ENCODE measurements around the gene SH3TC1. TPM values are rescaled to one million over a fixed set of nuclear protein-coding genes. Genes with fewer than 3 reads are reported as not detected.

SH3TC1 gene
- total and polyA plus RNA-seq, 5 experiments from 2014 or later = 3.7 to 17.4 (median 6.5) TPM

DNA sequence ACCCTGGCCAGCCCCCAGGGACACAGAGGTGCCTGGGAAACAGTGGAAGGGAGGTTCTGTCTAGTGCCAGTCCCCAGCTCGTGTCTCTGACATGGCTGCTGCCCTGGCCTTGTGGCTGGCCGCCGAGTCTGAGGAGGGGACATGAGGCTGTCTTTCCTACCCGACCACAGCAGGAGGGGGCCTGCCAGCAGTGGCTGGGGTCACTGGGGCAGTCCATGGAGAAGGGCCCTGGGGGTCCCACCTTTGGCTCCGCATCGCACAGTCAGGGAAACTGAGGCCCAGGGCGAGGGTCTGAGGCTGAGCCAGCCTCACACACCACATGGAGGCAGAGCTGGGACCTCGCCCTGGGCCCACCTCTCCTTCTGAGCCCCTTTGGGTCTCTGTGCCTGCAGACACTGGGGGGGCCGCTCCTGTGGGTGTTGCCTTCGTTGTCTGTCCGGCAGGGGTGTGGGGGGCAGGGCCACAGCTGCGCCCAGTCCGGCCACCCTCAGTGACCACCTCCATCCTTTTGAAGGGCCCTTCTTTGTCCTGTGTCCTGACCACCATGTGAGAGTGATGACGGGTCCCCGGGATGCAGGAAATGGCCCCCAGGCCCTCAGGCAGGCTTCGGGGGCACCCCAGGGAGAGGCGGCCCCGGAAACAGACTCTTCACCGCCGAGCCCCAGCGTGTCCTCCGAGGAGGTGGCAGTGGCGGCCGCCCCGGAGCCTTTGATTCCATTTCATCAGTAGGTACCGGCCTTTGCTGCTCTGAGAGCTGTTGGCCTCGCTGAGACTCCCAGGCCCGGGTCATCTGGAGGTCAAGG, 17.6 kb downstream of the SH3TC1 start:
- POLR2A ChIA-PET = interaction anchor here (1.2 kb wide), 1 partner anchor 11 kb away, joined by 3 read pairs; no protein-coding TSS in a partner anchor
- Mint-ChIP-seq H3K4me1 (peaks cover 4 to 15% (median 10%) of the 10 kb centered on the region in 4 donors), H3K27ac (no peak overlapping the region), H3K27me3 (no peaks in the 10 kb centered on the region), H3K36me3 (peaks cover 10 to 40% (median 11%) of the 10 kb centered on the region in 3 donors), H3K9me3 (no peaks in the 10 kb centered on the region), H3K4me3 (no peak overlapping the region)
- no peak for ATAC-seq
- no peak for DNase-seq

DNA sequence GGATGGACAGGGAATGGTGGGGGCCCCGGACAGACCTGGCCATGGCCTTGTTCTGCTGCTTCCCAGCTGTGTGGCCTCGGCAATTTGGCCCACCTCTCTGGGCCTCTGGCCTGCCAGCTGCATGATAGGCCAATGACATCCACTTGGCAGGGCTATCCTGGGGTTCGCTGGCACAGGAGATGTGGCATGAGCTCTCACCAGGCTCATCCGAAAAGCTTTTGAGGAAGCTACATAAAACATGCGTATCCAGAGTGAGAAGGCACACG, 18.1 kb downstream of the SH3TC1 start:
- H3K27me3 Mint-ChIP-seq = no peaks in the 10 kb centered on the region
- peak overlapping the region in 1 of 10 donors; percentile 36 for H3K27ac Mint-ChIP-seq
- DNase-seq (no peak), ATAC-seq (no peak)
- POLR2A ChIA-PET = no interaction called here
- peaks cover 6 to 20% (median 15%) of the 10 kb centered on the region in 4 donors for H3K4me1 Mint-ChIP-seq
- H3K4me3 Mint-ChIP-seq = no peak overlapping the region
- no peaks in the 10 kb centered on the region for H3K9me3 Mint-ChIP-seq
- H3K36me3 Mint-ChIP-seq = peaks cover 10 to 44% (median 14%) of the 10 kb centered on the region in 3 donors

DNA sequence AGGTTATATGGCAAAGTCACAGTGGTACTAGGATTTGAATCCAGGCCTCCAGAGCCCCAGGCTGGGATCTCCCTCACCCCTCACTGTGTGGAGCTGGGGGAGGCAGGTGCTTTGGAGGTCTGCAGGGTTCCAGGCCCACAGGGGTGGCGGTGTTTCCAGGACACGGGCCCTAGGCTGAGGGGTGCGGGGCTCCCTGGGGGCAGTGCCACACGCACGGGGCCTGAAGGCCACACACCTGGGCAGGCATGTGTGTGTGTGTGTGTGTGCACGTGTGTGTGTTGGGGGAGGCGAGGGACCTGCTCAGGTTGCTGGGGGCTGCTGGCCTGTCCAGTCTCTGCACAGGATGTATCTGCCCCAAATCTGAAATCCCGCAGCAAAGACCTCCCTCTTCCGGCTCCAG, 18.8 kb downstream of the SH3TC1 start:
- POLR2A ChIA-PET = no interaction called here
- DNase-seq (no peak), ATAC-seq (no peak)
- no peak overlapping the region for H3K4me3 Mint-ChIP-seq
- H3K27ac Mint-ChIP-seq = peak overlapping the region in 3 of 10 donors; percentile 25 to 89 (median 71)
- H3K9me3 Mint-ChIP-seq = no peaks in the 10 kb centered on the region
- peaks cover 10 to 48% (median 18%) of the 10 kb centered on the region in 3 donors for H3K36me3 Mint-ChIP-seq
- H3K4me1 Mint-ChIP-seq = peaks cover 11 to 26% (median 17%) of the 10 kb centered on the region in 4 donors
- H3K27me3 Mint-ChIP-seq = no peaks in the 10 kb centered on the region

DNA sequence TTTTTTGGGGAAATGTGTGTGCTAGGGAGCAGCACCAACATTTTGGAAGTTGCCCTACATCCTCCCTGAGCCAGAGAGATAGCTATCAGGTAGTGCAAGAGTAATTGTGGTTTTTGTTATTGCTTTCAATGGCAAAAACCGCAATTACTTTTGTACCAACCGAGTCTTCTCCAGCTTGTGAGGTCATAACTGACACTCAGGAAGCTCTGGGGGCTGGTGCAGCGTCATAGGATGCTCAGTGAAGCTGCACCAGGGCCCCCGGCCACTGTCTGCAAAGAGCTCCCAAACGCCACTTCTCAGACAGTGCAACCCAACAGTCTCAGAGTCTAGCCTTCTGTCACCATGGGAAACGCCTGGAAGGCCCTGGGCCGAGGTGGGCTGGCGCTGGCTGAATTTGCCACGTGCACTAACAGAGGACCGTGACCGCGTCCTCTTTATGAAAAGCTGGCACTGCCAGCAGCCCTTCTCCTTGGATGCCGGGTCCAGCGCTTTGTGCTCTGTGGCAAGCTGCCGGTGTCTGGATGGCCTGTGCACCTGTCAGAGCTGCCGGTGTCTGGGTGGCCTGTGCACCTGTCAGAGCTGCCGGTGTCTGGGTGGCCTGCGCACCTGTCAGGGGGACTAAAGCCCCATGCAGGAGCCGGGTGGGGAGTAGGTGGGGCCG, 19.4 kb downstream of the SH3TC1 start:
- peak overlapping the region in 4 of 10 donors; percentile 28 to 89 (median 62) for H3K27ac Mint-ChIP-seq
- POLR2A ChIA-PET = no interaction called here
- H3K36me3 Mint-ChIP-seq = peaks cover 10 to 46% (median 19%) of the 10 kb centered on the region in 3 donors
- H3K4me3 Mint-ChIP-seq = no peak overlapping the region
- peaks cover 11 to 30% (median 17%) of the 10 kb centered on the region in 4 donors for H3K4me1 Mint-ChIP-seq
- ATAC-seq (peak in 1 of 2 donors; percentile 17), DNase-seq (no peak)
- H3K27me3 Mint-ChIP-seq = no peaks in the 10 kb centered on the region
- no peaks in the 10 kb centered on the region for H3K9me3 Mint-ChIP-seq

DNA sequence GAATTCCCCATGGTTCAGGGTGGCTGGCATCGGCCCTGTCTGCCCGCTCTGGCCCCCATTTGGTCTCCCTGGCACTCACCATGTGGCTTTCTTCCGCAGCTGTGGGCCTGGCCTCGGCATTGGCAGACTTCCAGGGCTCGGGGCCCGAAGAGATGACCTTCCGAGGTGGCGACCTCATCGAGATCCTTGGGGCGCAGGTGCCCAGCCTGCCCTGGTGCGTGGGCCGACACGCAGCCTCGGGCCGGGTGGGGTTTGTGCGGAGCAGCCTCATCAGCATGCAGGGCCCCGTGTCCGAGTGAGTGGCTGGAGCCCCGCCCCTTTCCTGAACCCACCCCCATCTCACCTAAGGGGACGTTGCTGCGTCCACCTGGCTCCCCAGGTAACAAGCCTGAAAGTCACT, 20.1 kb downstream of the SH3TC1 start:
- H3K36me3 Mint-ChIP-seq = peaks cover 10 to 46% (median 23%) of the 10 kb centered on the region in 3 donors
- H3K4me1 Mint-ChIP-seq = peaks cover 15 to 36% (median 23%) of the 10 kb centered on the region in 4 donors
- POLR2A ChIA-PET = no interaction called here
- DNase-seq (no peak), ATAC-seq (no peak)
- H3K4me3 Mint-ChIP-seq = no peak overlapping the region
- H3K27ac Mint-ChIP-seq = no peak overlapping the region
- no peaks in the 10 kb centered on the region for H3K9me3 Mint-ChIP-seq
- H3K27me3 Mint-ChIP-seq = no peaks in the 10 kb centered on the region

DNA sequence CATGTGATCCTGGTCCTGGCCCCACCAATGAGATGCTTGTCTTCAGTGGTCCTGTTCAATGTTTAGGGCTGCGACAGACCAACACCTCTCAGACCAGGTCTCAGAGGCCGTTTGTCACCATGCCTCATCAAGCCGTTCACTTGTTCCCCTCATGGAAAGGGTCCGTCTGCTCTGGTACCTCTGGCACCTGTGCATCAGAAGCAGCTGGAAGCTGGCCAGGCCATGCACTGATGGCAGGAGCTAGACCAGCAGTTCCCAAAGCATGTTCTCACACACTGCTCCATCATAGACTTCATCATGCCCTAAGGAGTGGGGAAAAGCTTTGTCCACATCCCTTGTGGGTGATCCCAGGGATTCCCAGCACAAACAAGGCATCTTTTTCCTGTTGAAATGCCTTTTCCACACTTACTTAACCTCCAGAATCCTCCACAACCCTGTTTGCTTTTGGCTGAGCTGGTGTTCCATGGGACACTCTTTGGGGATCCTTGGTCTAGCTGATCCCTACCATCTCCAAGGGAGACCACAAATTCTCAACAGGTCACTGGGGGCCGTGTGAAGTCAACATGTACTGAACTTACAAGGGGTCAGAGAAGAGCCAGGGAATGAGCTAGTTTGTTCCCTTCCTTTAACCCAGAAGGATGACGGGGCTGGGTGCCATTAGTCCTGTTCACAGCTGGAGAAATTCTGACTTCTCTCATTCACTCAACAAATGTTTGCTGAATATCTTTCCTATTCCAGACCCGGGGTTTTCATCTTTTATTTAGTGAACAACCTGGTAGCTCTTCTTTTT, 21.8 kb downstream of the SH3TC1 start:
- peaks cover 23 to 52% (median 39%) of the 10 kb centered on the region in 4 donors for H3K4me1 Mint-ChIP-seq
- ATAC-seq = no peak
- H3K27ac Mint-ChIP-seq = peak overlapping the region; percentile 63 to 93 (median 74)
- peak overlapping the region in 1 of 10 donors; percentile 44 for H3K4me3 Mint-ChIP-seq
- no peaks in the 10 kb centered on the region for H3K9me3 Mint-ChIP-seq
- DNase-seq = no peak
- H3K27me3 Mint-ChIP-seq = no peaks in the 10 kb centered on the region
- peaks cover 10 to 34% (median 20%) of the 10 kb centered on the region in 3 donors for H3K36me3 Mint-ChIP-seq
- POLR2A ChIA-PET = no interaction called here

DNA sequence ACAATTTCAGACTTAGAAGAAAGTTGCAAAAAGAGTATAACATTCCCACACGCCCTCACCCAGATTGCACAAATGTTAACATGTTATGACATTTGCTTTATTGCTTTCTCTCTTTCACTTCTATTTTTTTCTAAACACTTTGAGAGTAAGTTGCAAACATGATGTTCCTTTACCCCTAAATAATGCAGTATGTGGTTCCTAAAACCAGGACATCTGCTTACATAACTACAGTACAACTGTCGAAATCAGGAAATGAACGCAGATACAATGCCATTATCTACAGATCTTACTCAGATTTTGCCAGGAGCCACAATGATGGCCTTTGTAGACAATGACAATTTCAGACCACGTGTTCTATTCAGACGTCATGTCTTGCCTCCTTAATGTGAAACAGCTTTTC, 22.4 kb downstream of the SH3TC1 start:
- peaks cover 10 to 34% (median 20%) of the 10 kb centered on the region in 3 donors for H3K36me3 Mint-ChIP-seq
- peak in 3 of 10 donors; percentile 50 to 69 (median 66) for DNase-seq

DNA sequence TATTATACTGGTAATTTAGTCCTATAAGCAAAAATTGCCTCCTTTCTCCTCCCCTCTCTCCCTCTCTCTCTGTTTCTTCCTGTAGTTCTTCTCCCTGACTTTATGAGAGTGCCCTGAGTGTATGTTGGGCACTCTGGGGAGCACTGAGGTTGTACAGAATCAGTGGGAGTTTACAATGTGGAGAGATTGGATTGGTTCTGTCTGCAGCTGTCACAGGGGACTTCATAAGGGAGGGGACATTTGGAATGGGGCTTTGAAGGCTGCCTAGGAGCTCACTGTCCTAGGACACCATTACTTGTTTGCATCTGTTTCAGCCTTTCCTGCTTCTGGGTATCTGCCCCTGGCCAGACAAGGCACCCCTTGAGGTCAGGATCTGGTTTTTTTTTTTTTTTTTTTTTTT, 22.9 kb downstream of the SH3TC1 start:
- POLR2A ChIA-PET = no interaction called here
- DNase-seq = no peak
- no peaks in the 10 kb centered on the region for H3K9me3 Mint-ChIP-seq
- H3K27me3 Mint-ChIP-seq = no peaks in the 10 kb centered on the region
- peak overlapping the region in 3 of 10 donors; percentile 7 to 44 (median 8) for H3K4me3 Mint-ChIP-seq
- peak overlapping the region in 8 of 10 donors; percentile 18 to 93 (median 87) for H3K27ac Mint-ChIP-seq
- H3K4me1 Mint-ChIP-seq = peaks cover 23 to 61% (median 44%) of the 10 kb centered on the region in 4 donors
- H3K36me3 Mint-ChIP-seq = peaks cover 10 to 34% (median 20%) of the 10 kb centered on the region in 3 donors
- ATAC-seq = peak; percentile 17 to 27

More for the DNA sequence above, 22.4 kb downstream of the SH3TC1 start:
- Mint-ChIP-seq H3K27ac (peak overlapping the region; percentile 58 to 93 (median 80)), H3K9me3 (no peaks in the 10 kb centered on the region), H3K27me3 (no peaks in the 10 kb centered on the region), H3K4me3 (peak overlapping the region in 2 of 10 donors; percentile 7 to 44), H3K4me1 (peaks cover 23 to 56% (median 41%) of the 10 kb centered on the region in 4 donors)
- peak; percentile 85 to 88 for ATAC-seq
- POLR2A ChIA-PET = no interaction called here

DNA sequence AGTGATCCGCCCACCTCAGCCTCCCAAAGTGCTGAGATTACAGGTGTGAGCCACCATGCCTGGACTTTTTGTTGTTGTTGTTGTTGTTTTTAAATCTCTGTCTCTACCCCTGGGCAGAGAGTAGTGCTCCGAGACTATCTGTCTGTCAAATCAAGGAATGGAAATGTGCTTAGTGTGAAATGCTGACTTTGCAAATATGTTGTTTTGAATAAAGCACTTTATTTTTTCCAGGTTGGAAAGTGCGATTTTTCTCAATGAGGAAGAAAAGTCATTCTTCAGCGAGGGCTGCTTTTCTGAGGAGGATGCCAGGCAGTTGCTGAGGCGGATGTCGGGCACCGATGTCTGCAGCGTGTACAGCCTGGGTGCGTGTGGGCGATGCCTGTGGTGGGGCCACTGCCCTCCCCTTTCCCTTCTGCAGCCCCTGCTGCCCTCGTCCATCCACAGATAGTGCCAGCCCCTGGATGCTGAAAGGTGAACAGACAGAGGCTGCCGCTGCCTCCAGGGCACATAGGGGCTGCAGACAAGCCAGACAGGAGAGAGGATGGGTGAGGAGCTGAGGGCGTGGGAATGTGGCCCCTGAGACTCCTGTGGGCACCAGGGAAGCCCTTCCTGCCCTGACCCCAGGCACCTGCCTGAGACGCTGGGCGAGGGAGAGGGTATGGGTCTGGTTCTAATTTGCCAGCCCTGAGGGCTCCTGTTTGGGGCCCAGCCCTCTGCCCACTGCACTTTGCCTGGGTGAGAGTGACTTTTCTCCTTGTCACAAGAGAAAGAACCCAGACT, 23.7 kb downstream of the SH3TC1 start:
- H3K27me3 Mint-ChIP-seq = no peaks in the 10 kb centered on the region
- no peak for DNase-seq
- POLR2A ChIA-PET = no interaction called here
- no peak for ATAC-seq
- peaks cover 10 to 34% (median 20%) of the 10 kb centered on the region in 3 donors for H3K36me3 Mint-ChIP-seq
- no peaks in the 10 kb centered on the region for H3K9me3 Mint-ChIP-seq
- H3K4me1 Mint-ChIP-seq = peaks cover 23 to 65% (median 44%) of the 10 kb centered on the region in 4 donors
- peak overlapping the region in 4 of 10 donors; percentile 75 to 90 (median 86) for H3K27ac Mint-ChIP-seq
- H3K4me3 Mint-ChIP-seq = peak overlapping the region in 2 of 10 donors; percentile 32 to 39

DNA sequence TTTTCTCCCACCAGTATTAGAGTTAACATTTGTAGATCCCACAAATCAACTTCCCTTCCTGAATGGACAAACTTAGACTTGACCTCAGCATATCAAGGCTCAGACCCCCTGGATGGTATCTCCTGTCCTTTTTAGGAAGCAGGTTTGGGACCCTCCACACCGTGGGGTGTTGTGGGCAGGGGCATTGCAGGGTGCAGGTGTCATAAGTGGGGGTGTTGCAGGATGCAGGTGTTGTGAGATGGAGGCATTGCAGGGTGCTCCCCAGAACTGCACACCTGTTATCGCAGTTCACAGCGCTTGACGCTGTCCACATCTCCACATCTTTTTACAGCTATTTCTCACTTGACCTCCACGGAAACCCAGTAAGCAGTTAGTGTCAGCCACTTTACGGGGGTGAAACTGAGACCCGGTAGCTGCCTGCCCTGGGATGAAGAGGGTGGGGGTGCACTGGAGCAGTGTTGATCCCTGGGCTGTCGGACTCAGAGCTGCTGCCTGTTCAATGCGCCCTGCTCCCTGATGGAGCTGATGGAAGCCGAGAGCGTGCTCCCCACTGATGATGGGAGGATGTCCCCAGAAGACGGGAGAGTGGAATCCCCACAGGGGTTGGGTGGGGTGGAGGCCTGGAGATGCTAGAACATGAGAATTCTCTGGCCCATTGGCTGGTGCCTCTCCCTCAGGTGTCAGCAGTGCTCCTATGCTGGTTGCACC, 25.3 kb downstream of the SH3TC1 start:
- H3K4me3 Mint-ChIP-seq = peak overlapping the region in 8 of 10 donors; percentile 24 to 81 (median 62)
- peak overlapping the region in 6 of 10 donors; percentile 3 to 91 (median 68) for H3K27ac Mint-ChIP-seq
- DNase-seq (no peak), ATAC-seq (no peak)
- H3K9me3 Mint-ChIP-seq = no peaks in the 10 kb centered on the region
- POLR2A ChIA-PET = interaction anchor here (0.7 to 1.7 kb wide), 2 partner anchors 26 to 924 kb away, joined by 3 to 5 read pairs; partner anchors contain the start of gene SH3TC1
- peaks cover 10 to 33% (median 20%) of the 10 kb centered on the region in 3 donors for H3K36me3 Mint-ChIP-seq
- H3K4me1 Mint-ChIP-seq = peaks cover 26 to 80% (median 57%) of the 10 kb centered on the region in 4 donors
- H3K27me3 Mint-ChIP-seq = no peaks in the 10 kb centered on the region

DNA sequence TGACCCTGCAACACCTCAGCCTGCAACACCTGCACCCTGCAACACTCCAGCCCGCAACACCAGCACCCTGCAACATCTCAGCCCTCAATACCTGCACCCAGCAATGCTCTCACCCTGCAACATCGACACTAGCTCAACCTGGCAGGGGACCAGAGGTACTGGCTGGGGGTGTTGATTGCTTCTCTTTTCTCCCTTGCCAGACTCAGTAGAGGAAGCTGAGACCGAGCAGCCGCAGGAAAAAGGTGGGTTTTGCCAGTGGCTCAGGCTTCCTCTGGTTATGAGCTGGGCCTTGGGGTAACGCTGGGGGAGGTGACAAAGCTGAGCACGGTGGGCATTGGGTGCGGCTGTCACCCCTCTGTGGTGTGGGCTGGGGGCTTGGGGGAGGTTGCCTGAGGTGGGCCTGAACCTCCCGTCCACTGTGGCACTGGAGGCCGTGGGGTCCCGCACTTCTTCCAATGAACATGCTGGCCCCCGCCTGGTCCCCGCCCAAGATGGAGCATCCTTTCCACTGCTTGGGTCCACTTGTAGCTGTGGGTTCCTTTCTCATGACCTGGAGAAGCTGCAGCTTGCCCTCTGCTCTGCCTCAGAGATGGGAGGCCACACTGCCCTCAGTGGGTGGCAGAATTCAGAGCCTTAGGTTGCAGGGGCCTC, 26.0 kb downstream of the SH3TC1 start:
- POLR2A ChIA-PET = interaction anchor here (0.7 to 1.7 kb wide), 2 partner anchors 26 to 923 kb away, joined by 3 to 5 read pairs; partner anchors contain the start of gene SH3TC1
- Mint-ChIP-seq H3K4me1 (peaks cover 26 to 83% (median 59%) of the 10 kb centered on the region in 4 donors), H3K27me3 (no peaks in the 10 kb centered on the region), H3K27ac (peak overlapping the region in 7 of 10 donors; percentile 12 to 91 (median 67)), H3K36me3 (peaks cover 4 to 27% (median 16%) of the 10 kb centered on the region in 3 donors), H3K9me3 (no peaks in the 10 kb centered on the region), H3K4me3 (peak overlapping the region in 8 of 10 donors; percentile 2 to 81 (median 62))
- no peak for ATAC-seq
- peak in 3 of 10 donors; percentile 43 to 49 (median 47) for DNase-seq

Data from naive thymus-derived CD8-positive, alpha-beta T cell (primary cell).